Measurements from ENCODE around the gene POM121L2. TPM values are rescaled to one million over a fixed set of nuclear protein-coding genes. Genes with fewer than 3 reads are reported as not detected.

Gene POM121L2
- total and polyA plus RNA-seq, 2 donors from 2014 or later, result not detected

- Histone ChIP-seq H3K4me1 (ENCODE audit: control insufficient read depth in 2 of 3, insufficient read depth in 2 of 3, low read depth in 1 of 3, low read length in 3 of 3) (no peaks in the 10 kb centered on the region), H3K4me3 (ENCODE audit: low read length in 3 of 3) (no peak overlapping the region), H3K36me3 (ENCODE audit: control insufficient read depth in 2 of 3, insufficient read depth in 3 of 3, low read length in 3 of 3) (no peaks in the 10 kb centered on the region), H3K9me3 (ENCODE audit: control insufficient read depth in 2 of 3, insufficient read depth in 1 of 3, low read length in 3 of 3) (peaks cover 0 to 8% (median 8%) of the 10 kb centered on the region in 3 donors), H3K27ac (ENCODE audit: low read depth in 2 of 2, low read length in 2 of 2) (no peak overlapping the region), H3K9ac (ENCODE audit: low read length in 3 of 3) (no peak overlapping the region), H3K27me3 (ENCODE audit: control insufficient read depth, insufficient read depth, low read length) (peaks cover 75% of the 10 kb centered on the region)
- intact Hi-C loops (cut with DNase I), result no loop called here
- no peak for DNase-seq
- no peak for FAIRE-seq
- TF ChIP-seq CTCF (IDR thresholded peaks at IDR 0.05; ENCODE audit: borderline replicate concordance, extremely low read depth, insufficient read depth), result no peak
Observed at GRCh38 chr6:27280540-27281000, 31.5 kb downstream of the POM121L2 start.

GRCh38 chr6:27280064-27280539 lies 32.0 kb downstream of the POM121L2 start:
- no peak for TF ChIP-seq CTCF (IDR thresholded peaks at IDR 0.05; ENCODE audit: borderline replicate concordance, extremely low read depth, insufficient read depth)
- intact Hi-C loops (cut with DNase I), result no loop called here
- H3K4me3 ChIP-seq (ENCODE audit: low read length in 3 of 3), result peak overlapping the region in 1 of 3 donors; percentile 3

GRCh38 chr6:27279513-27280063 lies 32.5 kb downstream of the POM121L2 start:
- FAIRE-seq, result no peak
- TF ChIP-seq CTCF (IDR thresholded peaks at IDR 0.05; ENCODE audit: borderline replicate concordance, extremely low read depth, insufficient read depth), result no peak
- no peak for DNase-seq

More at GRCh38 chr6:27280064-27280539, 32.0 kb downstream of the POM121L2 start:
- peaks cover 0 to 8% (median 8%) of the 10 kb centered on the region in 3 donors for H3K9me3 ChIP-seq (ENCODE audit: control insufficient read depth in 2 of 3, insufficient read depth in 1 of 3, low read length in 3 of 3)
- no peak overlapping the region for H3K27ac ChIP-seq (ENCODE audit: low read depth in 2 of 2, low read length in 2 of 2)
- no peaks in the 10 kb centered on the region for H3K36me3 ChIP-seq (ENCODE audit: control insufficient read depth in 2 of 3, insufficient read depth in 3 of 3, low read length in 3 of 3)
- FAIRE-seq, result no peak
- no peak overlapping the region for H3K9ac ChIP-seq (ENCODE audit: low read length in 3 of 3)
- no peak for DNase-seq
- peaks cover 74% of the 10 kb centered on the region for H3K27me3 ChIP-seq (ENCODE audit: control insufficient read depth, insufficient read depth, low read length)
- no peaks in the 10 kb centered on the region for H3K4me1 ChIP-seq (ENCODE audit: control insufficient read depth in 2 of 3, insufficient read depth in 2 of 3, low read depth in 1 of 3, low read length in 3 of 3)

More at GRCh38 chr6:27279513-27280063, 32.5 kb downstream of the POM121L2 start:
- H3K4me1 ChIP-seq (ENCODE audit: control insufficient read depth in 2 of 3, insufficient read depth in 2 of 3, low read depth in 1 of 3, low read length in 3 of 3), result no peaks in the 10 kb centered on the region
- H3K27ac ChIP-seq (ENCODE audit: low read depth in 2 of 2, low read length in 2 of 2), result no peak overlapping the region
- H3K9me3 ChIP-seq (ENCODE audit: control insufficient read depth in 2 of 3, insufficient read depth in 1 of 3, low read length in 3 of 3), result peaks cover 0 to 8% (median 8%) of the 10 kb centered on the region in 3 donors
- intact Hi-C loops (cut with DNase I), result no loop called here
- H3K27me3 ChIP-seq (ENCODE audit: control insufficient read depth, insufficient read depth, low read length), result peaks cover 74% of the 10 kb centered on the region
- no peaks in the 10 kb centered on the region for H3K36me3 ChIP-seq (ENCODE audit: control insufficient read depth in 2 of 3, insufficient read depth in 3 of 3, low read length in 3 of 3)
- H3K9ac ChIP-seq (ENCODE audit: low read length in 3 of 3), result no peak overlapping the region
- peak overlapping the region in 1 of 3 donors; percentile 3 for H3K4me3 ChIP-seq (ENCODE audit: low read length in 3 of 3)
